RWPE2 (cell line): ENCODE measurements around the gene PAX6.
A peak's percentile ranks its signal among the peaks of the same experiment; 100 is the strongest.

ENCODE experiments used
- ATAC-seq: fragments of 200-7000 bp; cut with Tn5 transposase; 3 replicates; pipeline ENCODE4 v1.9.1; 2021; ENCODE audit warnings: low read depth
- DNase-seq: peaks from one replicate; pipeline ENCODE4 v3.0.0-alpha.2; 2020; ENCODE audit warnings: low spot score
- H3K27ac ChIP-seq: fragments of 450-650 bp; 2 replicates; pipeline ENCODE4 v1.5.1; 2017; ENCODE audit warnings: mild to moderate bottlenecking; ENCODE audit not compliant: poor library complexity, severe bottlenecking
- H3K27me3 ChIP-seq: fragments of 250-450 bp; sonication (Bioruptor Pico); 2 replicates; pipeline ENCODE4 v1.5.1; 2021; ENCODE audit warnings: mild to moderate bottlenecking, moderate library complexity; ENCODE audit not compliant: insufficient read depth, poor library complexity, severe bottlenecking
- H3K36me3 ChIP-seq: fragments of 250-450 bp; sonication (Bioruptor Pico); 2 replicates; pipeline ENCODE4 v1.5.1; 2020; ENCODE audit warnings: low read depth, mild to moderate bottlenecking, moderate library complexity
- H3K4me1 ChIP-seq: fragments of 250-450 bp; sonication (Bioruptor Pico); 2 replicates; pipeline ENCODE4 v1.5.1; 2021; ENCODE audit warnings: mild to moderate bottlenecking, moderate library complexity; ENCODE audit not compliant: insufficient read depth, poor library complexity, severe bottlenecking
- H3K4me3 ChIP-seq: fragments of 250-450 bp; sonication (Bioruptor Pico); 2 replicates; pipeline ENCODE4 v1.5.1; 2021; ENCODE audit warnings: mild to moderate bottlenecking, moderate library complexity; ENCODE audit not compliant: severe bottlenecking
- H3K9me3 ChIP-seq: fragments of 250-450 bp; sonication (Bioruptor Pico); 2 replicates; pipeline ENCODE4 v1.5.1; 2021; ENCODE audit warnings: mild to moderate bottlenecking, moderate library complexity; ENCODE audit not compliant: severe bottlenecking
- TF ChIP-seq, protein P1 (sequence below): fragments of 450-650 bp; IDR thresholded peaks from one replicate; pipeline ENCODE4 v1.5.1; 2017; ENCODE audit warnings: mild to moderate bottlenecking, moderate library complexity; ENCODE audit not compliant: poor library complexity, severe bottlenecking

PAX6 gene

DNA sequence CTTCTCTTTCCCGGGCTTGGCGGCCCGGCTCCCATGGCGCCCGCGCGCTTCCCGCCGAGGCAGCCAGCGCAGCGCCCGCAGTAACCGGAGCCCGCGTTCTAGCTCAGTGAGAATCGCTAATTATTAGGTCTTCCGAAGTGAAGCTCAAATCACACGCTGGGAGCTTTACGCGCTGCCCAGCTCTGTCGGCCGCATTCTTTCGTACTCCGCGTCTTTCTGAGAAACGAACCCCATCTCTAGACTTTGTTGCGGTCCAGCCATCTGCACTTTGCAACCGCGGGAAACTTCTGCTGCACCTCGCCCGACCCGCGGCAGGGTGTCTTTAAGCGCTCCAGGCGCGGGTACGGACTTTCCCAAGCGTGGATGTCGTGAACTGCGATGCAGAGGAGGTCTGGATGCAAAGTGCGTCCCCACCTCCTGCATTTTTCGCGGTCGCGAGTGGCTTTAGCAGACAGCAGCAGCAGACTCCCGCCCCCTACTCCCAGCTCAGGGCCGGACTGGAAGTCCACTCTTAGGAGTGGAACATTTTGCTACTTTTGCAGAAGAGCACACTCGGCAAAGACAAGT is 6.0 kb upstream of the PAX6 start:
- DNase-seq (no peak), ATAC-seq (peak; percentile 33)
- Histone ChIP-seq H3K4me3 (no peak overlapping the region), H3K27me3 (peaks cover 99% of the 10 kb centered on the region), H3K9me3 (no peaks in the 10 kb centered on the region), H3K36me3 (no peaks in the 10 kb centered on the region), H3K4me1 (no peaks in the 10 kb centered on the region), H3K27ac (no peak overlapping the region)
- TF ChIP-seq, protein P1, sequence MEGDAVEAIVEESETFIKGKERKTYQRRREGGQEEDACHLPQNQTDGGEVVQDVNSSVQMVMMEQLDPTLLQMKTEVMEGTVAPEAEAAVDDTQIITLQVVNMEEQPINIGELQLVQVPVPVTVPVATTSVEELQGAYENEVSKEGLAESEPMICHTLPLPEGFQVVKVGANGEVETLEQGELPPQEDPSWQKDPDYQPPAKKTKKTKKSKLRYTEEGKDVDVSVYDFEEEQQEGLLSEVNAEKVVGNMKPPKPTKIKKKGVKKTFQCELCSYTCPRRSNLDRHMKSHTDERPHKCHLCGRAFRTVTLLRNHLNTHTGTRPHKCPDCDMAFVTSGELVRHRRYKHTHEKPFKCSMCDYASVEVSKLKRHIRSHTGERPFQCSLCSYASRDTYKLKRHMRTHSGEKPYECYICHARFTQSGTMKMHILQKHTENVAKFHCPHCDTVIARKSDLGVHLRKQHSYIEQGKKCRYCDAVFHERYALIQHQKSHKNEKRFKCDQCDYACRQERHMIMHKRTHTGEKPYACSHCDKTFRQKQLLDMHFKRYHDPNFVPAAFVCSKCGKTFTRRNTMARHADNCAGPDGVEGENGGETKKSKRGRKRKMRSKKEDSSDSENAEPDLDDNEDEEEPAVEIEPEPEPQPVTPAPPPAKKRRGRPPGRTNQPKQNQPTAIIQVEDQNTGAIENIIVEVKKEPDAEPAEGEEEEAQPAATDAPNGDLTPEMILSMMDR, result no peak

DNA sequence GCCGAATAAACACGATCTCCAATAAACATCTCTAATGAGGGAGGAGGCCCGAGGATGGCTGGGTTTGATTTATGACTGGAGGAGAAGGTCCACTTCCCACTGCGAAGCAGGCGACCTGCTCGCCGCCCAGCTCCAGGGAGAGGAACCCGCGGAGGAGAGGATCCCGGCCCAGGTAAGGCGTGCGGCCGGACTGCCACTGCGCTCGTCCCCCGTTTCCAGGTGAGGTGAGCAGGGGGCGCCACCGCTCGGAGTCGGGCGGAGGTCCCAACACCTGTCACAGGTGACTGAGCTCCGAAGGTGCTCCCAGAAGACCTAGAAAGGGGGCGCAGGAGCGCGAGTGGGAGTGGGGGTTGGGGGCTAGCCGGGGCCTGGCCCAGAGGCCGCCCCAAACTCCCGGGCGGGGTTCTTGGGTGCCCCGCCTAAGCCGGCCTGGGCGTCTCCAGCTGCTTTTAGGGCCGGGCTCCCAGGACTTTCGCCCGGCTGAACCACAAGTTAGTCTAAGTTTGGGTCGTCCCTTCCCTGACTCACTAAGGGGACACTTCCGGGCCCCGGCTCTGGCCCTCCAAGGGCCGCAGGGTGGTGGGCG is 5.4 kb upstream of the PAX6 start:
- Histone ChIP-seq H3K4me3 (no peak overlapping the region), H3K36me3 (no peaks in the 10 kb centered on the region), H3K27me3 (peaks cover 99% of the 10 kb centered on the region), H3K27ac (no peak overlapping the region), H3K4me1 (no peaks in the 10 kb centered on the region), H3K9me3 (no peaks in the 10 kb centered on the region)
- ATAC-seq (peak; percentile 6; the same call in 1 of the 3 replicates), DNase-seq (no peak)
- TF ChIP-seq, protein P1, result no peak

DNA sequence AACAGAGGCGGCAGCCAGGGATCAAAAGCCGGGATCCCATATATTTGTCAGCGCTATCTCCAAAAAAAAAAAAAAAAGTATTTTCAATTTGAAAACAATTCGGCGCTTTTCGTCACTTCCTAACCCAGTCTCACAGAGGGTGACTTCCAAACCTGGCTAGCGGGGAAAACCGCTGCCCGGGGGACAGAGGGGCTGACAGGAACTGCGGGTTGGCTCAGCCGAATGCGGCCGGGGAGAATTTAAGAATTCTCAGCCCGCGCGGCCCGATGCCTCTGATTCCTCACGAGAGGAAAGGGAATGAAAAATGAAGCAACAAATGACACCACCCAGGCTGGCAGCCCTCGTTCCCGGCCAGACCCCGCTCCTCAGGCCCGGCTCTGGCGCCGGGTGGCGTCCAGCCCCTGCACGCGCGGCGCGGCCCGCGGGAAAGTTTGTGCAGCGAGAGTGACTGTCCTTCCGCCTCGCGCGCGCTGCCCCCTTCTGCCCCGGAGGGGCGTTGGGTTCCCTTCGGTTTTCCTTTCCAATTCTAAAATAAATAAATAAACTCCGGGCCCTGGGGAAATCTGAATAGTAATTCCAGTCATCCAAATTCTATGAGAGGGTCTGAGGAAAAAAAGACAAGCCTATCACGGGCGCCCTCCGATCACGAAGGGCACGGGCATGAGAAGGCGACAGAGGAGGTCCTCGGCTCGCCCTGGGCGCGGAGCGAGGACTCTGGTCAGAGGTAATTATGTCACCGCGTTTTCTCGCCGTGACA is 4.8 kb upstream of the PAX6 start:
- TF ChIP-seq, protein P1, result no peak
- no peaks in the 10 kb centered on the region for H3K9me3 ChIP-seq
- no peaks in the 10 kb centered on the region for H3K4me1 ChIP-seq
- H3K27ac ChIP-seq, result no peak overlapping the region
- H3K4me3 ChIP-seq, result no peak overlapping the region
- no peaks in the 10 kb centered on the region for H3K36me3 ChIP-seq
- H3K27me3 ChIP-seq, result peaks cover 98% of the 10 kb centered on the region
- ATAC-seq (no peak), DNase-seq (no peak)

DNA sequence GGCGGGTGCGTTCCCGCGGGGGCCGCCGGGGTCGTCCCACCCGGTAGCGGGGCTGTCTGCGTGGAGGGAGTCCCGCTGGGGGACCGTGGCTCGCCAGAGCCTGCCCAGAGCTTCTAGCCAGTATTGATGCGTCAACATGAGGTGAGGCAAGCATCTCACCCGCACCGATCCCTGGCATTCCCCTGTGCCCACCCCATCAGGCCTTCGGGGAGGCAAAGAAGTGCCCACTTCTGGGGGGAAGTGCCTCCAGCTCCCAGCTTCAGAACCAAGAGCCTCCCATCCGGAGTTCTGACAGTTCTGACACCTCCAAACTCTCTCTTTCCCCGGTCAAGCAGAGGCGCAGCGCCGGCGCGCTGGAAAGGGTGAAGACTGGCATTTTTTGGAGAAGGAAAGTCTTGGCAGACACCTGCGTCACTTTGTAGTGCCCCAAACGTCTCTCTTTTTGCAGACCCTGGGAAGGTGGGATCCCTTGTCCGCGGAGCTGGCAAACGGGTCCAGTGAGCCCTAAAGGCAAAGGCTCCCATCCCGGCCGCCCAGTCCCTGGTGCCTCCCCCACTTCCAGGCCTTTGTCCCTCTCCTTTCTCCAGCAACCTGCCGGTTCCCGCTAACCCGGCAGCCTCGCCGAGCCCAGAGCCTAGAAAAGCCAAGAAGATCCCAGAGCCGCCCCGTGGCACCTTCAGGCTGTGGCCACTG is 3.2 kb upstream of the PAX6 start:
- no peak overlapping the region for H3K27ac ChIP-seq
- no peak overlapping the region for H3K4me3 ChIP-seq
- DNase-seq (no peak), ATAC-seq (no peak)
- no peaks in the 10 kb centered on the region for H3K4me1 ChIP-seq
- TF ChIP-seq, protein P1, result no peak
- H3K36me3 ChIP-seq, result no peaks in the 10 kb centered on the region
- peaks cover 98% of the 10 kb centered on the region for H3K27me3 ChIP-seq
- H3K9me3 ChIP-seq, result no peaks in the 10 kb centered on the region
